Measurements from ENCODE around the gene KDM2B. TPM values are rescaled to one million over a fixed set of nuclear protein-coding genes. Genes with fewer than 3 reads are reported as not detected.

KDM2B gene
- total and polyA plus RNA-seq, 2 of the 8 experiments (the other 6 are each of a cell fraction or from before 2014, with no cell fraction given), result 111 to 162 TPM

DNA sequence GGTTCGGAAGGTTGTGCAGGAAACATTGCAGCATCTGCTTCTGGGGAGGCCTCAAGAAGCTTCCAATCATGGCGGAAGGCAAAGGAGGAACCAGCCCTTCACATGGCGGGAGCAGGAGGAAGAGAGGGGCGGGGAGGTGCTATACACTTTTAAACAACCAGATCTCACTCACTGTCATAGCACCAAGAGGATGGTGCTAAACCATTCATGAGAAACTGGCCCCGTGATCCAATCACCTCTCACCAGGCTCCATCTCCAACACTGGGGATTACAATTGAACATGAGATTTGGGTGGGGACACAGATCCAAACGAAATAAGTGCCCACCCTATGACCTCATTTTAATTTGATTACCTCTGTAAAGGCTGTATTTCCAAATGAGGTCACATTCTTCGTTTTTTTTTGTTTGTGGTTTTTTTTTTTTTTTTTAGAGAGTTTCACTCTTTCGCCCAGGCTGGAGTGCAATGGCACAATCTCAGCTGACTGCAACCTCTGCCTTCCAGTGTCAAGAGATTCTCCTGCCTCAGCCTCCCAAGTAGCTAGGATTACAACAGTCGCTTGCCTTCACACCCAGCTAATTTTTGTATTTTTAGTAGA lies 34.1 kb upstream of the KDM2B start:
- FAIRE-seq, result no peak
- no peak for DNase-seq (ENCODE audit: low read depth in 1 of 2, low spot score in 2 of 2)
- H4K20me1 ChIP-seq (replicated peaks in 1 of 2; ENCODE audit: control insufficient read depth in 1 of 2, insufficient read depth in 2 of 2, low read length in 2 of 2), result no peaks in the 10 kb centered on the region
- no peak overlapping the region for H2BK20ac ChIP-seq (ENCODE audit: low read length)
- H3K4ac ChIP-seq (replicated peaks; ENCODE audit: insufficient read length, low read depth, low read length), result no peak overlapping the region
- no peak overlapping the region for H3K56ac ChIP-seq (replicated peaks; ENCODE audit: insufficient read length, low read depth, low read length)
- no peaks in the 10 kb centered on the region for H3K9me3 ChIP-seq (ENCODE audit: insufficient read depth in 2 of 2, low read depth in 1 of 2, low read length in 1 of 2)
- H3K4me2 ChIP-seq (ENCODE audit: insufficient read depth in 1 of 2, low read depth in 2 of 2, low read length in 2 of 2), result no peak overlapping the region
- no peak overlapping the region for H2AFZ ChIP-seq (ENCODE audit: low read length)
- no peak overlapping the region for H3K23ac ChIP-seq (ENCODE audit: insufficient read length)
- no peak overlapping the region for H3K4me3 ChIP-seq (ENCODE audit: extremely low read depth in 1 of 4, insufficient read depth in 2 of 4, low read depth in 3 of 4, low read length in 4 of 4)
- POLR2A ChIA-PET (ENCODE audit: partially characterized antibody), result interaction anchor here (6.7 to 6.9 kb wide), 2 partner anchors 14 to 36 kb away, joined by 53 to 104 read pairs; partner anchors contain the start of gene KDM2B
- H3K27ac ChIP-seq (ENCODE audit: low read depth, low read length), result no peak overlapping the region
- H3K18ac ChIP-seq (ENCODE audit: extremely low read depth, low read length), result no peak overlapping the region
- no peaks in the 10 kb centered on the region for H3K79me1 ChIP-seq (ENCODE audit: low read depth, low read length)
- no peaks in the 10 kb centered on the region for H3K23me2 ChIP-seq (ENCODE audit: low read depth, low read length)
- H3K79me2 ChIP-seq (ENCODE audit: control insufficient read depth in 1 of 2, insufficient read depth in 2 of 2, low read length in 2 of 2), result no peaks in the 10 kb centered on the region
- no peak overlapping the region for H2BK5ac ChIP-seq (ENCODE audit: low read depth, low read length)
- H2AK5ac ChIP-seq (ENCODE audit: low read depth, low read length), result no peak overlapping the region
- H3K27me3 ChIP-seq (replicated peaks in 1 of 4; ENCODE audit: control insufficient read depth in 3 of 4, extremely low read depth in 1 of 4, insufficient read depth in 3 of 4, low read length in 3 of 4), result no peaks in the 10 kb centered on the region
- no peak overlapping the region for H4K8ac ChIP-seq (ENCODE audit: extremely low read depth, insufficient read depth, low read length)
- H2BK120ac ChIP-seq (replicated peaks; ENCODE audit: low read depth, low read length), result no peak overlapping the region
- H4K91ac ChIP-seq (replicated peaks; ENCODE audit: insufficient read length, low read length), result no peak overlapping the region
- H2BK15ac ChIP-seq (ENCODE audit: low read length), result no peak overlapping the region
- no peak overlapping the region for H3K14ac ChIP-seq (ENCODE audit: insufficient read length)
- no peak overlapping the region for H2BK12ac ChIP-seq (ENCODE audit: low read depth, low read length)
- peaks cover 0 to 6% (median 3%) of the 10 kb centered on the region in 4 experiments; a peak in 3 of 7 replicates for H3K4me1 ChIP-seq (replicated peaks in 1 of 4; ENCODE audit: control insufficient read depth in 3 of 4, insufficient read depth in 4 of 4, low read length in 3 of 4)
- 90% methylated on average over 9 of the region's 9 CpGs; no CpG with 5 or more reads in 1 of the 2 experiments for WGBS, 2 experiments (ENCODE audit: extremely low coverage in 1 of 2, insufficient coverage in 1 of 2, insufficient read length in 1 of 2, insufficient replicate concordance in 2 of 2, low coverage in 1 of 2, low lambda C conversion rate in 2 of 2, missing lambda C conversion rate in 1 of 2)
- CTCF ChIA-PET (ENCODE audit: partially characterized antibody), result interaction anchor here (0.6 to 3.4 kb wide), 3 partner anchors 8 to 15 kb away, joined by 3 to 13 read pairs (median 8); no protein-coding TSS in a partner anchor
- no peaks in the 10 kb centered on the region for H3K36me3 ChIP-seq (ENCODE audit: control insufficient read depth in 2 of 4, insufficient read depth in 4 of 4, low read length in 3 of 4)
- H4K5ac ChIP-seq (ENCODE audit: insufficient read length, low read depth, low read length), result no peak overlapping the region
- H3K9ac ChIP-seq (replicated peaks in 1 of 4; ENCODE audit: extremely low read depth in 1 of 4, low read depth in 3 of 4, low read length in 3 of 4), result no peak overlapping the region
- TF ChIP-seq GTF2F1 (IDR thresholded peaks at IDR 0.05; ENCODE audit: borderline replicate concordance, low read depth, low read length) (no peak), HDAC2 (IDR thresholded peaks at IDR 0.05; ENCODE audit: borderline replicate concordance in 1 of 2, low read depth in 2 of 2, low read length in 2 of 2) (no peak), BRCA1 (IDR thresholded peaks at IDR 0.05; ENCODE audit: low read depth, low read length) (no peak), KDM1A (IDR thresholded peaks at IDR 0.05; ENCODE audit: borderline replicate concordance, low read length) (no peak), USF2 (IDR thresholded peaks at IDR 0.05; ENCODE audit: low read length) (no peak), SP2 (IDR thresholded peaks at IDR 0.05; ENCODE audit: low read length) (no peak), ATF3 (IDR thresholded peaks at IDR 0.05; ENCODE audit: insufficient read depth, low read depth, low read length) (no peak), RNF2 (IDR thresholded peaks at IDR 0.05; ENCODE audit: borderline replicate concordance, low read depth, low read length, missing control alignments, poor library complexity, severe bottlenecking) (no peak), POLR2AphosphoS5 (IDR thresholded peaks at IDR 0.05; ENCODE audit: low read depth, low read length) (no peak), SP1 (IDR thresholded peaks at IDR 0.05; ENCODE audit: low read depth, low read length) (no peak), PHF8 (conservative IDR thresholded peaks at IDR 0.05; ENCODE audit: low read depth, low read length) (no peak)
